Caco-2 (cell line): ENCODE measurements around the gene CIBAR2. TPM values are rescaled to one million over a fixed set of nuclear protein-coding genes. Genes with fewer than 3 reads are reported as not detected.

Source experiments
- BruUV-seq: library from RNA; stranded (reverse); fragments of 400-500 nt; replicated peaks from 2 replicates; lab custom pipeline; 2021; lab: Mats Ljungman, UMichigan
- CTCF ChIA-PET: fragments of 300-600 bp; sonication (Branson Sonifier 250); formaldehyde crosslinking; loops from one replicate; lab custom pipeline; 2022; ENCODE audit warnings: antibody characterized with exemption; lab: Charles Lee
- POLR2A ChIA-PET: fragments of 300-600 bp; sonication (Branson Sonifier 250); formaldehyde crosslinking; loops from one replicate; lab custom pipeline; 2022; ENCODE audit warnings: antibody characterized with exemption; lab: Charles Lee
- DNase-seq, 2 experiments: peaks; one replicate each; pipeline versions ENCODE4 v3.0.0 to v3.0.0-alpha.2; 2020 to 2022
- H3K27me3 ChIP-seq: replicated peaks from 2 replicates; pipeline ENCODE4 v1.6.0; 2011; ENCODE audit warnings: low read length; ENCODE audit not compliant: control insufficient read depth, insufficient read depth
- H3K36me3 ChIP-seq: 2 replicates; pipeline ENCODE4 v1.5.1; 2011; ENCODE audit warnings: low read length; ENCODE audit not compliant: control insufficient read depth, insufficient read depth
- H3K4me1 ChIP-seq: fragments of 250-450 bp; sonication (Bioruptor Pico); 2 replicates; pipeline ENCODE4 v1.5.1; 2020; ENCODE audit warnings: mild to moderate bottlenecking
- H3K4me3 ChIP-seq: 2 replicates; pipeline ENCODE4 v1.5.1; 2011; ENCODE audit warnings: low read depth, mild to moderate bottlenecking, control low read depth, low read length
- H3K9me3 ChIP-seq: fragments of 250-450 bp; sonication (Bioruptor Pico); 2 replicates; pipeline ENCODE4 v1.5.1; 2020; ENCODE audit warnings: mild to moderate bottlenecking, moderate library complexity
- H3K27ac Mint-ChIP-seq: one replicate; pipeline ENCODE4 v1.8.0; 2022; ENCODE audit warnings: mixed read lengths; ENCODE audit not compliant: unreplicated experiment
- H3K27me3 Mint-ChIP-seq: one replicate; pipeline ENCODE4 v1.8.0; 2022; ENCODE audit warnings: mixed read lengths; ENCODE audit not compliant: insufficient read depth, unreplicated experiment
- H3K36me3 Mint-ChIP-seq: one replicate; pipeline ENCODE4 v1.8.0; 2022; ENCODE audit warnings: mild to moderate bottlenecking, mixed read lengths; ENCODE audit not compliant: insufficient read depth, unreplicated experiment
- H3K4me1 Mint-ChIP-seq: one replicate; pipeline ENCODE4 v1.8.0; 2022; ENCODE audit warnings: low read depth, mixed read lengths; ENCODE audit not compliant: unreplicated experiment
- H3K4me3 Mint-ChIP-seq: one replicate; pipeline ENCODE4 v1.8.0; 2022; ENCODE audit warnings: mild to moderate bottlenecking, moderate library complexity, mixed read lengths; ENCODE audit not compliant: unreplicated experiment
- H3K9me3 Mint-ChIP-seq: one replicate; pipeline ENCODE4 v1.8.0; 2022; ENCODE audit warnings: mixed read lengths; ENCODE audit not compliant: unreplicated experiment
- intact Hi-C: fragments of 100-400 bp; cut with micrococcal nuclease; formaldehyde crosslinking; loops from one replicate; pipeline ENCODE4 v1.10.0; 2022; ENCODE audit not compliant: unreplicated experiment
- total RNA-seq: library from RNA; stranded (reverse); gene quantifications from 2 replicates; pipeline ENCODE4 v1.2.3, GENCODE V29; 2022
- TF ChIP-seq, protein P1 (sequence below), 2 experiments: fragments of 200-600 bp in 1 of 2; IDR thresholded peaks; 1 replicate in 1 of 2; 2 replicates in 1 of 2; pipeline versions ENCODE4 v1.5.1 to v1.8.0; 2011 to 2022; ENCODE audit warnings: antibody characterized with exemption in 1 of 2, control low read depth in 1 of 2, inconsistent platforms in 1 of 2, low read depth in 1 of 2, low read length in 1 of 2, mild to moderate bottlenecking in 1 of 2, moderate library complexity in 1 of 2; ENCODE audit not compliant: insufficient read depth in 1 of 2, severe bottlenecking in 1 of 2, unreplicated experiment in 1 of 2

Gene CIBAR2
- total RNA-seq, 1 experiment from 2014 or later, result not detected

DNA sequence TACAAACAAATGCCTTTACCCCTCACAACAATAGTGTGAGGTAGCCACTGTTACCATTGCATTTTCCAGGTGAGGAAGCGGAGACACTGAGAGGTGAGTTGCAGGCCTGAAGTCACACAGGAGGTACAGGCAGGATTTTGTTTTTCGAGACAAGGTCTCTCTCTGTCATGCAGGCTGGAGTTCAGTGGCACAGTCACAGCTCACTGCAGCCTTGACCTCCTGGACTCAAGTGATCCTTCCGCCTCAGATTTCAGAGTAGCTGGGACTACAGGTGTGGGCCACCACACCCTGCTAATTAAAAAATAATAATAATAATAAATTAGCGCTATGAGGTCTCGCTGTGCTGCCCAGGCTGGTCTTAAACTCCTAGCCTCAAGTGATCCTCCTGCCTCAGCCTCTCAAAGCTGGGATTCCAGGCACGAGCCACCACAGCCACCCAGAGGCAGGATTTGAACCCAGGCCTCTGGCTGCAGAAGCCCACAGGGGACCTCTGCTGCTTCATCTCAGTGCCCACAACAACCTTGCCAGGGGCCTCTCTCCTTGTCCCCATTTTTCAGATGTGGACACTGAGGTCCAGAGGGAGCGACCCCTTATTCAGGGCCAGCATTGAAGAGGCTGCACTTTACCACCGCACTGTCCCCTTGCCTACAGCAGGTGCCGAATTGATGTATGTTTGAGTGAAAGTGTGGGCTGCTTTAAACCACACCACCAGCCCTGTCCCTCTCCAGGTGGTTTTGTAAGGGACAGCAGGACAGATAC is 16.0 kb upstream of the CIBAR2 start:
- BruUV-seq, result no TSS peak
- Histone ChIP-seq H3K4me1 (peaks cover 8% of the 10 kb centered on the region), H3K4me3 (no peak overlapping the region), H3K36me3 (no peaks in the 10 kb centered on the region), H3K27me3 (no peaks in the 10 kb centered on the region), H3K9me3 (peaks cover 3% of the 10 kb centered on the region; the same call in 1 of the 2 replicates)
- TF ChIP-seq, protein P1, sequence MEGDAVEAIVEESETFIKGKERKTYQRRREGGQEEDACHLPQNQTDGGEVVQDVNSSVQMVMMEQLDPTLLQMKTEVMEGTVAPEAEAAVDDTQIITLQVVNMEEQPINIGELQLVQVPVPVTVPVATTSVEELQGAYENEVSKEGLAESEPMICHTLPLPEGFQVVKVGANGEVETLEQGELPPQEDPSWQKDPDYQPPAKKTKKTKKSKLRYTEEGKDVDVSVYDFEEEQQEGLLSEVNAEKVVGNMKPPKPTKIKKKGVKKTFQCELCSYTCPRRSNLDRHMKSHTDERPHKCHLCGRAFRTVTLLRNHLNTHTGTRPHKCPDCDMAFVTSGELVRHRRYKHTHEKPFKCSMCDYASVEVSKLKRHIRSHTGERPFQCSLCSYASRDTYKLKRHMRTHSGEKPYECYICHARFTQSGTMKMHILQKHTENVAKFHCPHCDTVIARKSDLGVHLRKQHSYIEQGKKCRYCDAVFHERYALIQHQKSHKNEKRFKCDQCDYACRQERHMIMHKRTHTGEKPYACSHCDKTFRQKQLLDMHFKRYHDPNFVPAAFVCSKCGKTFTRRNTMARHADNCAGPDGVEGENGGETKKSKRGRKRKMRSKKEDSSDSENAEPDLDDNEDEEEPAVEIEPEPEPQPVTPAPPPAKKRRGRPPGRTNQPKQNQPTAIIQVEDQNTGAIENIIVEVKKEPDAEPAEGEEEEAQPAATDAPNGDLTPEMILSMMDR (IDR thresholded peaks at IDR 0.05; ENCODE audit: insufficient read depth in 1 of 2, low read depth in 1 of 2, low read length in 1 of 2, severe bottlenecking in 1 of 2, unreplicated experiment in 1 of 2), result no peak
- Mint-ChIP-seq H3K27ac (no peak overlapping the region), H3K27me3 (no peaks in the 10 kb centered on the region), H3K9me3 (no peaks in the 10 kb centered on the region), H3K36me3 (no peaks in the 10 kb centered on the region), H3K4me1 (no peaks in the 10 kb centered on the region), H3K4me3 (no peak overlapping the region)
- intact Hi-C loops, result no loop called here
- DNase-seq, result no peak
- CTCF ChIA-PET, result interaction anchor here (0.6 kb wide), 1 partner anchor 10 kb away, joined by 6 read pairs; no protein-coding TSS in a partner anchor
- POLR2A ChIA-PET, result no interaction called here

DNA sequence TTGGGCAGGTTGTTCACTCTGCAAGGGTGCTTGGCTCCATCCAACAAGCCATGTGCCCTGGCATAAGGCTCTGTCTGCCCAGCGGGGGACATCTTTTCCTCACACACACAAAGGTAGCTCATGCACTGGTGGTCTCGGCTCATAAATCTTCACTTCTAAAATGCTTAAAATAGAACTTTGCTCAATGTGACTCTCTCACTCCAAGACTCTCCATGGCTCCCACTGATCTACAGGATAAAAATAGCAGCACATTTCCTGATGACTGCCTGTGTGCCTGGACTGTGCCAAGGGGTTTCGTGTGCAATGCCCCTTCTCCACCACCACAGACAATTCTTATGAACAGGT is 15.1 kb upstream of the CIBAR2 start:
- CTCF ChIA-PET, result no interaction called here
- intact Hi-C loops, result no loop called here
- Mint-ChIP-seq H3K4me1 (no peaks in the 10 kb centered on the region), H3K27me3 (no peaks in the 10 kb centered on the region), H3K9me3 (no peaks in the 10 kb centered on the region), H3K27ac (no peak overlapping the region), H3K36me3 (no peaks in the 10 kb centered on the region), H3K4me3 (no peak overlapping the region)
- H3K27me3 ChIP-seq, result no peaks in the 10 kb centered on the region
- H3K9me3 ChIP-seq, result peaks cover 3% of the 10 kb centered on the region; the same call in 1 of the 2 replicates
- no peaks in the 10 kb centered on the region for H3K36me3 ChIP-seq
- POLR2A ChIA-PET, result no interaction called here
- DNase-seq, result no peak
- H3K4me3 ChIP-seq, result no peak overlapping the region
- BruUV-seq, result no TSS peak
- TF ChIP-seq, protein P1 (IDR thresholded peaks at IDR 0.05; ENCODE audit: insufficient read depth in 1 of 2, low read depth in 1 of 2, low read length in 1 of 2, severe bottlenecking in 1 of 2, unreplicated experiment in 1 of 2), result no peak
- H3K4me1 ChIP-seq, result peaks cover 8% of the 10 kb centered on the region

DNA sequence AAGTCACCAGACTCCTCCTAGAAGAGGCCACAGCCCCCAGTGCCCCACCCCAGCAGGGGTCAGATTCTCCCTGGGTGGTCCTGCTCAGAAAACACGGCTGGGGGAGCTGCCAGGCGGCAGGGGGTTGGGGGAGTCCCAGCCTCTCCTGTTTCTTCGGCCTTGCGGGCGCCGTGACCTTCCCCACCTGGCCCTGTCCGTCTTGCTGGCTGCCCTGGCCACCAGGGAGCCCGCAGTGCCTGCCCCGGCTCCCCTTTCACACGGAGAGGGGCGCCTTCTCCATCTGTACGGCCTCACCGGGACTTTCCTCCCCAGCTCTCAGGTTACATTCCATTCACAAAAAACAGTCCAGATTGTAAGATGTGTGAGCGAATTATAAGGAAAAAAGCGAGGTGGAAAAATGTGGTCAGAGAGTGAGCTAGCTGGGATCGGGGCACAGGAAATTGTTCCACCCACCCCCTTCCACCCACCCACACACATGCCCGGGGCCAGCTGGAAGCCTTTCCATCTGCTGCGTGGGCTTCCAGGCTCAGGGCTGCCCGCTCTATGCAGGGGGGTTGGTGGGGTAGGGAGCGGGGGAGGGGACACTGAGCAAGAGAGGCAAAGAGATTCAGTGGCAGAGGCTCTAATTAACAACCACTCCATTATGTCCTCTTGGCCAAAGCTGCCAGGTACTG is 14.6 kb upstream of the CIBAR2 start:
- TF ChIP-seq, protein P1 (IDR thresholded peaks at IDR 0.05; ENCODE audit: insufficient read depth in 1 of 2, low read depth in 1 of 2, low read length in 1 of 2, severe bottlenecking in 1 of 2, unreplicated experiment in 1 of 2), result no peak
- no peaks in the 10 kb centered on the region for H3K9me3 Mint-ChIP-seq
- H3K4me1 Mint-ChIP-seq, result no peaks in the 10 kb centered on the region
- Histone ChIP-seq H3K4me1 (peaks cover 8% of the 10 kb centered on the region), H3K4me3 (no peak overlapping the region), H3K27me3 (no peaks in the 10 kb centered on the region), H3K36me3 (no peaks in the 10 kb centered on the region), H3K9me3 (peaks cover 3% of the 10 kb centered on the region; the same call in 1 of the 2 replicates)
- H3K27me3 Mint-ChIP-seq, result no peaks in the 10 kb centered on the region
- BruUV-seq, result no TSS peak
- no peak overlapping the region for H3K4me3 Mint-ChIP-seq
- no peak for DNase-seq
- intact Hi-C loops, result no loop called here
- POLR2A ChIA-PET, result no interaction called here
- CTCF ChIA-PET, result no interaction called here
- H3K27ac Mint-ChIP-seq, result no peak overlapping the region
- H3K36me3 Mint-ChIP-seq, result no peaks in the 10 kb centered on the region
